Measurements from ENCODE around the gene MAPK10.

- TF ChIP-seq CTCF (conservative IDR thresholded peaks at IDR 0.05): no peak
- no peak for TF ChIP-seq ZFX (IDR thresholded peaks at IDR 0.05)
Measured at GRCh38 chr4:86366920-86367319, 7.1 kb upstream of the MAPK10 start.

All from C4-2B (cell line).